GM21825 (cell line): ENCODE measurements around the gene ASS1.
"Not testable (repeated sequence)": the region's sequence is repeated elsewhere in the genome, so short reads cannot be mapped to it uniquely, and the experiment has no call there.

Source experiments
- ATAC-seq: cut with Tn5 transposase; IDR thresholded peaks from one replicate; pipeline ENCODE4 v1.9.1; 2021; ENCODE audit warnings: mild to moderate bottlenecking, moderate library complexity; ENCODE audit not compliant: unreplicated experiment

Gene ASS1

DNA sequence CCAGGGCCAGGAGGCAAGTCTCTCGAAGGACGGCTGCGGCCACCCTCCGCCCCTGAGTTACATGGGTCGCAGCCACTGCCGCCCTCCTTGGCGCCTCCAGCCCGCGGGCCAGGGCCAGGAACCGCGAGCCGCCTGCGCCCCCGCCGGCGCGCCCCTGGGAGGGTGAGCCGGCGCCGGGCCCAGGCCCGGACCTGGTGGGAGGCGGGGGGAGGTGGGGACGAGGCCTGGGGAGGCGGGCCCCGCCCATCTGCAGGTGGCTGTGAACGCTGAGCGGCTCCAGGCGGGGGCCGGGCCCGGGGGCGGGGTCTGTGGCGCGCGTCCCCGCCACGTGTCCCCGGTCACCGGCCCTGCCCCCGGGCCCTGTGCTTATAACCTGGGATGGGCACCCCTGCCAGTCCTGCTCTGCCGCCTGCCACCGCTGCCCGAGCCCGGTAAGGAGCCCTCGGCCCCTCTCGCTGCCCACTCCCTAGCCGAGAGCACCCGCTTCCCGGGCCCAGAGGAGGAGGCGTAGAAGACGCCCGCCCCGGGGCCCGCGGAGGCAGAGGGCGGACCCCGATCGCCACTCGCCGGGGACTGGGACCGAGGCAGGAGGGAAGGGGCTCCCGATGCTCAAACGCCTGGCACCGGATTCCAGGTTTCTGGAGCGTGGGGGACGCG, at the start of gene ASS1:
Gene ASS1, plus strand, starts transcription at position 397 of the 657 bp plus-strand sequence. CDS start 7,268 bp downstream, outside the sequence.
- ATAC-seq = no peak

DNA sequence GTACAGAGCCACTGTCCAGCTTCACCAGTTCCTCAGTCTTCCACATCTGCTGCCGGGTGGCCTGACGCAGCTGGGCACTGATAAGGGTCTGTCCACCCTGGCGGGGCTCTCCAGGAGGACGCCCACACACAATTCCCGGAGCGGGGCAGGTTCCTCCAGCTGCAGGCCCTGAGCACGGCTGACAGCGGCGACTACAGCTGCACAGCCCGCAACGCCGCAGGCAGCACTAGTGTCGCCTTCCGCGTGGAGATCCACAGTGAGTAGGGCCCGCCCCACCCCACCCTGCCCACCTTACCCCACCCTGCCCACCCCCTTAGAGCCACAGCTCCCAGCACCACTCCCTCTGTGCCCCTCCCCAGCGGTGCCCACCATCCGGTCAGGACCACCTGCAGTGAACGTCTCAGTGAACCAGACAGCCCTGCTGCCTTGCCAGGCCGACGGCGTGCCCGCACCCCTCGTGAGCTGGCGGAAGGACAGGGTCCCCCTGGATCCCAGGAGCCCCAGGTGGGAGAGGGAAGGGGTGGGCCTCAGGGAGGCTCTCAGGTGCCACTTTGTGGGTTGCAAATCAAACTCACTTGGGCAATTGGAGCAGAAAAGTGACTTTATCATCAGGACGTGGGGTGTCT, 48.8 kb upstream of the ASS1 start:
- ATAC-seq = no peak

DNA sequence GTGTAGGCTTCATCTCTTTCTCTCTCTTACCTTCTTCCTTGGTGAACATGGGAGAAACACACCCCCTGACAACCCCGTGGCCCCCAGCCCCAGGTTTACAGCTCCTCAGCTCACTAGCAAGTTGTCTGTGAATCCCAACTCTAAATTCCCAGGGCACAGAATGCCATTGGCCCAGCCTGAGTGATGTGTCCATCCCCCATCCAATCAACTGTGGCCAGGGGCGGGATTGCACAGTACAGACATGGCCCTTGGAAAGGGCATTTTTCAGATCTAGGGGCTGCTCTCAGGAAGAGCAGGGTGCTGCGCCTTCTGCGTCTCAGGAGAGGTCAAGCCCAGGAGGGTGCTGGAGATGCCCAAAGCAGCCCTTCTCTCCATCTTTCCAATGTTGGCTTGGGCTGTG, 48.2 kb upstream of the ASS1 start:
- ATAC-seq = no peak

DNA sequence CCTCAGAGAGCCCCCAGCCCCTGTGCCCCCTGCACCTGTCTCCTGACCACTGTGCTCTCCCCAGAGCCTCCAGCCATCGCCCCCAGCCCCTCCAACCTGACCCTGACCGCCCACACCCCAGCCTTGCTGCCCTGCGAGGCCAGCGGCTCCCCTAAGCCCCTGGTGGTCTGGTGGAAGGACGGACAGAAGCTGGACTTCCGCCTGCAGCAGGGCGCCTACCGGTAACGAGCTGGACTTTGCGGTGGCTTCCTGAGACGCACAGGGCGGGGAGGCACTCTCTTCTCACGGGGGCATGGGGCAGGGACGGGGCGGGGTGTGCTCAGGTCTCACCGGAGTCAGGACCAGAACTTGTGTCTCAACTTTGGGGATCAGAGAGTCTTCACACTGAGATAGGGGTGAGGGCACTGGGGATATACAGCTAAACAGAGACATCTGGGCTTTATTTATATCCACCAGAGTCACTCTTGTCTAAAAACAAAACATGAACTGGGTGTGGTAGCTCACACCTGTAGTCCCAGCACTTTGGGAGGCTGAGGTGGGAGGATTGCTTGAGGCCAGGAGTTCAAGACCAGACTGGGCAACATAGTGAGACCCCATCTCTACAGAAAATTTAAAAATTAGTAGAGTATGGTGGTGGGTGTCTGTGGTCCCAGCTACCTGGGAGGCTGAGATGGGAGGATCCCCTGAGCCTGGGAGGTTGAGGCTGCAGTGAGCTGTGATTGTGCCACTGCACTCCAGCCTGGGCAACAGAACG, 46.1 kb upstream of the ASS1 start:
- ATAC-seq = no peak

DNA sequence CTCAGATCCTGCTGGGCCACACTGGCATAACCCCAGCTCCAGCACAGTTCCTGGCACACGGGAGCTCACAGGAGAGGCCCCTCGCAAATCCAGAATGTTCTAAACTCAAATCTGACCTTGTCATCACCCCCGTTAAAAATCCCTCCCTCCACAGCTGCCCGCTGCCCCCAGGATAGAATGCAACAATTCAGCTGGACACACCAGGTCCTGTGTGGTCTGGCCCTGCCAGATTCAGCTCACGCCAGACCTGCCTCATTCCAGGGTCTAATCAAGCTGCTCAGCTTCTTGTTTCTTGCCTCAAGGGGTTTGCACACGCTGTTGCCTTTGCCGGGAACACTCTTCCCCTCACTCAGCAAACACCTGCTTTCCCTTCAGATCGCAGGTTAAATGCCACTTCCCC, 45.0 kb upstream of the ASS1 start:
- no peak for ATAC-seq

DNA sequence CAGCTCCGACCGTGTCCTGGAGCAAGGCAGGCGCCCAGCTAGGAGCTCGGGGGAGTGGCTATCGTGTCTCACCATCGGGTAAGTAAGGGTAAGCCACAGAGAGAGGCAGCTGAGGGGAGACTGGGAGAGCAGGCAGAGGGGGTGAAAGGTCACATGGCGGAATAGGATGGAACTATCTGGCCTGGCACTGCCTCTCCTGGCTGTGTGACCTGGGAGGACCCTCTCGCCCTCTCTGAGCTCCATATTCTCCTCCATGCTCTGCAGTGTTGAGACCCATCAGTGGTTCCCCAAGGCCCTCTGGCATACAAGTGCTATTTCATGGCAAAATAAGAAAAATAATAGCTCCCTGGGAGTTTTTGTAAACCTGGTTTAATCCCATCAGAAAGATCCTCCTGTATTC, 43.9 kb upstream of the ASS1 start:
- ATAC-seq = no peak

DNA sequence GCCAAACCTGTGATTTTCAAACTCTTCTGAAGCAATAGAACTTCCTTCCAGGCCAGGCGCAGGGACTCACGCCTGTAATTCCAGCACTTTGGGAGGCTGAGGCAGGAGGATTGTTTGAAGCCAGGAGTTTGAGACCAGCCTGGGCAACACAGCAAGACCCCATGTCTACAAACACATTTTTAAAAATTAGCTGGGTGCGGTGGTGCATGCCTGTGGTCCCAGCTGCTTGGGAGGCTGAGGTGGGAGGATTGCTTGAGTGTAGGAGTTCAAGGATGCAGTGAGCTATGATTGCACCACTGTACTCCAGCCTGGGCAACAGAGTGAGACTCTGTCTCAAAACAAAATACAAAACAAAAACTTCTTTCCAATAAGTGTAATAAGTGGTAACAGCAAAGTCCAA, 43.0 kb upstream of the ASS1 start:
- not testable (repeated sequence) for ATAC-seq

DNA sequence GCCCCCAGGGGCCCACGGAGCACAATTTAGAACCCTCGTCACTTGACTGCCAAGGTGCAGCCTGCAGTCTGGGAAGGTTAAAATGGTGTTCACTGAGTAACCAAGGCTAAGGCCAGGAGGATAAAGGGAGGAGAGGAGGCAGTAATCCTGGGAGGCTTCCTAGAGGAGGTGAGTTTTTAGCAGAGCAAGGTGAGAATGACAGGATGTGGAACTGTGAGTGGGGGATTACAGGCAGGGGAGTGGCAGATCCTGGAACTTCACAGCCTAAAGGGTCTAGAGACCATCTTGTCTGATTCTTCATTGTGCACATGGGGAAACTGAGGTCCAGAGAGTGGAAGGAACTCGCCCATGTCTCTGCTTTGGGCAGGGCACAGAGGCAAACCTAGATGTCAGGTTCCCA, 42.5 kb upstream of the ASS1 start:
- ATAC-seq = no peak

DNA sequence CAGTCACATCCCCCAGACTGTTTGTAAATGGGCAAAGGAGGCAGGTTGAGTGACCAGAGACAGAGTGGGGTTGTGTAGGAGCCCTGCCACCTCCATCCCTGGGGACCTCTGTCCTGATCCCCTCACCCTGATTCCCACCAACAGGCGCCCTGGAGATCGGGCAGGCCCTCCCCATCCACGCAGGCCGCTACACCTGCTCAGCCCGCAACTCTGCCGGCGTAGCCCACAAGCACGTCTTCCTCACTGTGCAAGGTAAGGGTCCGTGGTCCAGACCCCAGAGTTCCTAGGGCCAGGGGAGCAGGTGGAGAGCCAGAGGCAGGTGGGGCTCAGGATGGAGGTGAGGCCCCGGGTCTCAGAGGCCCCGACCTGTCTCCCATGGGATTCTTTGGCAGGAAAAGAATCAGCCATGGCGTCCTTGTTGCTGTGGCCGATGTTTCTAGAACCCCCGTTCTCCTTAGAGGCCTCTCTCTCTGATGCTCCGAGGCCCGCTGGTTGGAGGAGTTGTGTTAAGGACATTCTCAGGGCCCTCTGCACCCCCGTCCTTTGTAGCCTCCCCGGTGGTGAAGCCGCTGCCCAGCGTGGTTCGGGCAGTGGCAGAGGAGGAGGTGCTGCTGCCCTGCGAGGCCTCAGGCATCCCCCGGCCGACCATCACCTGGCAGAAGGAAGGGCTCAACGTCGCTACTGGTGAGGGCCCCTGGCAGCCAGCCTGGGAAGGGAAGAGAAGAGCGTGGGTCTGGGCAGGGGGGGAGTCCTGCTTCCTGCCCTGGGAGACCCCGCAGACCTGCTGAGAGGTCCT, 41.9 kb upstream of the ASS1 start:
- ATAC-seq = no peak

DNA sequence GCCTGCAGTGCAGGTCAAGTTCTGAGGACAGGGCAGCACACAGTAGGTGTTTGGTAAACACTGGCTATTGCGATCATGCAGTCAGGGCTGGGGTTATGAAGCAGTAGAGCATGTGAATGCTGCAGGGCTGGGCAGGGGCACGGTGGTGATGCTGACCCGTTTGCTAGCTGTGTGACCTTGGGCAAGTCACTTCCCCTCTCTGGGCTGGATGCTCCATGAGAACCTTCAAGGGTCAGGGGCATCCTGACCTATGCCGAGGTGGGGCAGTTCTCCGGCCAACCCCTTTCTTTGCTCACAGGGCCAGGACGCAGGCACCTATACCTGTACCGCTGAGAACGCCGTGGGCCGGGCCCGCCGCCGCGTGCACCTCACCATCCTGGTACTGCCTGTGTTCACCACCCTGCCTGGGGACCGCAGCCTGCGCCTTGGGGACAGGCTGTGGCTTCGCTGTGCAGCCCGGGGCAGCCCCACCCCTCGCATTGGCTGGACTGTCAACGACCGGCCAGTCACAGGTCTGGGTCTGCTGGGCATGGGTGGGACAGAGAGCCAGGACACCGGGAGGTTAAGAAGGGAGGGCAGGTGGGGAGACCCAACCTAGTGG, 39.0 kb upstream of the ASS1 start:
- ATAC-seq = no peak

DNA sequence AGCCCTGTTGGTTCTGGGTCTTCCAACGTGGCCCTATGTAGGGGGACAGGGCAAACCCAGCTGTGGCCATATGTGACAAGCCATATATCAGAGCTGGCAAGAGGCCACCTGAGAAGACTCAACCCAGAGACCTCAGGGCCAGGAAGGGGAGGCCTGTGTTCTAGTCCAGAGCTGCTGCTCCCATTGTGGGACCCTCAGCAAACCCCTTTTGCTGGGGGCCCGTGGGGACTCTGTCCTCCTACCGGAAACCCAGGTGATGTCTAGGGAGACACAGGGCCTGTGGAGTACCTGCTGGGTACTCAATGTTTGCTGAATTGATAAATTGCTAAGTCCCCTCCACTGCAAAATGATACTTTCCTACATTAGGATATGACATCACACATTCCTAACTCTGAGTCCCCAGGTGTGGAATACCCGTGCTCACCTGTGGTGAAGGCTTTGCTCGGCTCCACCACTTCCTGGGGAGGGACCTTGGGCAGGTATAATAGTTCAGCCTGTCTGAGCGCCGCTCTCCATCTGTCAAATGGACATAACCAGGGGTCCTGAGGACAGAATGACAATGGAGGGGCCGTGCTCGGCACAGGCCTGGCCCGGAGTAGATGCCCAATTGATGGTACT, 38.4 kb upstream of the ASS1 start:
- ATAC-seq = no peak

DNA sequence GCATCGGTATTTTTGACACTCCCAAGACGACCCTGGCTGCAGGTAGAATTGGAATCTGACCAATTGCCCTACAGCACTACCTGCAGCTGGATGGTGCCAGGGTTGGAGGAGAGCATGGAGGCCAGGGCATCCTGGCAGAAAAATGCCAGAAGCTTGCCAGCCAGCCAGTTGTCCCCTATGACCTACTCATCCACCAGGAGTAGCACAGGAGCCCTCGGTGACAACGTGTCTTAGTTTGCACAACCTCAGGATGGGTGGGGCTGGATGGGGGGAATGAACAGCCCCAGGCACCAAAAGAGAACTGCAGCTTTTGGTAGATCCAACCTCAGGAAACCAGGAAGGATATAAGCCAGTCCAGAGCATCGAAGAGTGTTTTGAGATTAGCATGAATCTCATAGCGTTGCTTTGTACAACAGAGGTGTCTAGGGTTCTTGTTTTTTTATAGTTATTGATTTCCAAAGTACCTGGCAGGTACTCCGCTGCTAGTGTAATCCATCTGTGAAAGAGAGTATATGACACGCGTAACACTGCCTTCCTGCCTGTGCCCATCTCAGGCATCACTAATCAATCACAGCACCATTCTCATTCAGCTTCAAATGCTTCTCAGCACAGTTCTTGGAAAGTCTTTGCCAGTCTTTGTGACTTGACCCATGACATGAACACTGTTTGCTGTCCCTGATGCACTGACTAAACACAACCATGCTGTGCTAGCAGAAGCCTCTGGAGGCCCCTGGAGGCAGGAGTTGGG, 36.7 kb upstream of the ASS1 start:
- no peak for ATAC-seq

DNA sequence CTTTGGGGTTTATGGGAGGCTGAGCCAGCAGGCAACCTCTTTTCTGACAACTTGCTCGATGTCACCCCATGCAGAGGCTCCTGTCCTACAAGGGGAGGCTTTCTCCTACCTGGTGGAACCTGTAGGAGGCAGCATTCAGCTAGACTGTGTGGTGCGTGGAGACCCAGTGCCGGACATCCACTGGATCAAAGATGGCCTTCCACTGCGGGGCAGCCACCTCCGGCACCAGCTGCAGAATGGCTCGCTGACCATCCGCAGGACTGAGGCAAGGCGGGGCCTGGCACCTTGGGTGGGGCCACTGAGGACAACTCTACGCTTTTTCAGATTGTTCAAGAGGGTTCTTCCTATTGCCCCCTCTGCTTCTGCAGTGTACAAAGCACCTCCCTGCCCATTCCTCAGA, 36.1 kb upstream of the ASS1 start:
- ATAC-seq = no peak

DNA sequence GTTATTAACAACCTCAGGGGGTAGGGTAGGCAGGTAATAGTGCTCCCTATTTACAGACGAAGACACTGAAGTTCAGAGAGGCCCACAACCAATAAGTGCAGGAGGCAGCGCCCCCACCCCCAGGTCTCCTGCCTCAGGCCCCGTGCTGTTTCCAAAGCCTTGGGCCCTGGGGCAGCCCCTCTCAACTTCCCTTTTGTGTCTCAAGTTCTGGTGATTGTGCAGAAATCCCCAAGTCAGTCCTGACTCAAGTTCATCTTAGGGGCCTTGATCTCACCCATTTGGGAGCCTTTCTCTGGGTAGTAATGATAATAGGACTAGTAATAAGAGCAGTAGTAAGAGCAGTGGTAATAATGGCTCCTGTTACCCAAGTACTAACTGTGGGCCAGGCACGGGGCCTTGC, 35.5 kb upstream of the ASS1 start:
- no peak for ATAC-seq

DNA sequence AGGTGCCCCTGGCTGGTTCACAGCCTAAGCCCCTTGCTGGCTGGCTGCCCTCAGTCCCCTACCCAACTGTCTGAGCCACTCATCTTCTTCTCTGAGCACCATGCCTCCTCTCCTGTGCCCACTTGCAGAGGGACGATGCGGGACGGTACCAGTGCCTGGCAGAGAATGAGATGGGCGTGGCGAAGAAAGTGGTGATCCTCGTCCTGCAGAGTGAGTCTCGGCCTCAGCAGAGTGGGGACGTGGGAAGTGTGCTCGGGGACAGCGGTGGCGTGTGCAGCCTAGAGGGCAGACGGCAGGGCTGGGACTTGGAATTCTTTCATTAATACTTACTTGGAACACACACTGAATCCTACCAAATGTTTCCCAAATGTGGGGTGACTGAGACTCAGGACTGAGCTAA, 34.3 kb upstream of the ASS1 start:
- no peak for ATAC-seq

DNA sequence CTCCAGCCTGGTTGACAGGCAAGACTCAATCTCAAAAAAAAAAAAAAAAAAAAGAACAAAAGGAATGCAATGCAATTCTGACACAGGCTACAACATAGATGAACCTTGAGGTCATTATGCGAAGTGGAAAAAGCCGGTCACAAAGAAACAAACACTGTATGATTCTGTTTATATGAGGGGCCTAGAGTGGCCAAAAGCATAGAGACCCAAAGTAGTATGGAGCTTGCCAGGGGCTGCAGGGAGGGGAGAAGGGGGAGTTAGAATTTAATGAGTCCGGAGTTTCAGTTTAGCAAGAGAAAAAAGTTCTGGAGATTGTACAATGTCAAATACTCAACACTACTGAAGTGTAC, 33.2 kb upstream of the ASS1 start:
- no peak for ATAC-seq

DNA sequence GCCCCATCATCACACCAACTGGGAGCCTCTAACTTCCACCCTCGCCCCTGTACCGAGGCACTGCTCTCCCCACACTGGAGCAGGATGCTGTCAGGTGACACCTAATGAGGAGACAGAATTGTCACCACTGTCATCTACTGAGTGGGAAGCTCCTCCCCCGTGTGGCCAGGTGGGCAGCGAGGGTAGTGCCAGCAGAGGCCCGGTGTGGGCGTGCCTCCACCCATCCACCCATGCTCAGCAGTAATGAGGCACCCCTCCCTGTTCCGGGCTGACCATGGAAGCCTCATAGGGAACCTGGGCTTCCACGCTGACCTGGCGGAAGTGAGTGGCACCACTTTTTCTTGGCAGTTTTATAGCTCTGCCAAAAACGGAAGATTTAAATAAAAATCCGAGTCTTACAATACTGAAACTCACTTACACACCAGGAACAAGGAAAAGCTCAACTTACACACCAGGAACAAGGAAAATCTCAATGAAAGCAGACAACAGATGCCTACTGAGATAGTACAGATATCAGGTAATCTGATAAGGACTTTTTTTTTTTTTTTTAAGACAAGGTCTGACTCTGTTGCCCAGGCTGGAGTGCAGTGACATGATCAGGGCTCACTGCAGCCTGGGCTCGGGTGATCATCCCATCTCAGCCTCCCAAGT, 30.6 kb upstream of the ASS1 start:
- no peak for ATAC-seq

DNA sequence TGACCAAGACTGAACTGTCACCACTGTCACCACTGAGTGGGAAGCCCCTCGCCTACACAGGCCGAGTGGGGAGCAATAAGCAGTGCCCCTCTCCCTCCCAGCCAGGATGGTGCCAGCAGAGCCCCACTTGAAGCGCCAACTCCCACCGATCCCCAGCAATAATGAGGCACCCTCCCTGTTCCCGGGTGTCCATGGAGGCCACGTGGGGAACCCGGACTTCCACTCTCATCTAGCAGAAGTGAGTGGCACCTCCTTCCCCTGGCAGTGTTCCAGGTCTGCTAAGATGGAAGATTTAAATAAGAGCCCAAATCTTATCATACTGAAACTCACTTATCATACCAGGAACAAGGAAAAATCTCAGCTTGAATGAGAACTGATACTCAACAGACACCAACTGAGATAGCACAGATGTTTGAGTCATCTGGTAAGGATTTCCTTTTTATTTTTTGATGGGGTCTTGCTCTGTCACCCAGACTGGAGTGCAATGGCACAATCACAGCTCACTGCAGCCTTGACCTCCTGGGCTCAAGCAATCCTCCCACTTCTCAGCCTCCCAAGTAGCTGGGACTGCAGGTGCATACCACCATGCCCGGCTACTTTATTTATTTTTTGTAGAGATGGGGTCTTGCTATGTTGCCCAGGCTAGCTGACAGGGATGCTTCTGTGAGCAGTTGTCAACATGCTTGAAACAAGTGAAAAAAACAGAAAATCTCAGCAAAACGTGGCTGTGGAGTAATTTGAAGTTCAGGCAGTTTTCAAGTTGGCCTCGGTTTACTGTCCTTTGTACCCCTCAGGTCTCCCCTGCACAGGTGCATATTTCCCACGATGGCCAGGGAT, 29.6 kb upstream of the ASS1 start:
- no peak for ATAC-seq

DNA sequence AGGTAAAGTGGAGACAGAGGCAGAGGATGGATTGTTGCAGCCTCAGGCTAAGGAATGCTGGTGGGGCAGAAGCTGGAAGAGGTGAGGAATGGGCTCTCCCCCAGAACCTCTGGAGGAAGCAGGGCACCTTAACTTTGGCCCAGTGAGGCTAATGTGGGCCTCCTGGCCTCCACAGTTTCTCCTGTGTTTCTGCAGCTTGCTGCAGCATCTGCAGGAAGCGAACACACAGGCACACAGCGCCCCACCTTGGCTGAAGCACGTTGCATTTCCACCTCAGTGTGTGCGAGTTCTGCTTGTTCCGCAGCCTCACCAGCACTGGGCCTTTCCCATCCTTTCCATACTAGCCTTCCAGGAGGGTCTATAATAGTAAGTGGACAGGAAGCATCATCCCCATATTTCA, 27.2 kb upstream of the ASS1 start:
- no peak for ATAC-seq
